Upper lobe of left lung (tissue), 6 donors: ENCODE data around the gene SFTPB. TPM values are rescaled to one million over a fixed set of nuclear protein-coding genes. Genes with fewer than 3 reads are reported as not detected.
A peak's percentile ranks its signal among the peaks of the same experiment; 100 is the strongest.
"Not testable (repeated sequence)": the region's sequence is repeated elsewhere in the genome, so short reads cannot be mapped to it uniquely, and the experiment has no call there.

Experiments used
- ATAC-seq, 2 donors: fragments of 200-7000 bp; cut with Tn5 transposase; one replicate each; pipeline ENCODE4 v1.9.1; 2022; ENCODE audit warnings: mild to moderate bottlenecking in 2 of 2, moderate library complexity in 2 of 2; ENCODE audit not compliant: low FRiP score in 2 of 2
- DNase-seq, 2 donors: peaks; one replicate each; pipeline ENCODE4 v3.0.0-alpha.2; 2019 to 2020
- H3K27ac ChIP-seq, 4 donors: fragments of 200-600 bp; sonication (generic); one replicate each; pipeline ENCODE4 v1.5.1; 2016 to 2019
- H3K27me3 ChIP-seq, 4 donors: fragments of 200-600 bp; sonication (generic); one replicate each; pipeline ENCODE4 v1.5.1; 2017 to 2019
- H3K36me3 ChIP-seq, 4 donors: fragments of 200-600 bp; sonication (generic); one replicate each; pipeline ENCODE4 v1.5.1; 2016 to 2019
- H3K4me1 ChIP-seq, 4 donors: fragments of 200-600 bp; sonication (generic); one replicate each; pipeline ENCODE4 v1.5.1; 2018 to 2019
- H3K4me3 ChIP-seq, 4 donors: fragments of 200-600 bp; sonication (generic); one replicate each; pipeline ENCODE4 v1.5.1; 2017 to 2019; ENCODE audit warnings: mild to moderate bottlenecking in 2 of 4, moderate library complexity in 1 of 4
- H3K9me3 ChIP-seq, 4 donors: fragments of 200-600 bp; sonication (generic); one replicate each; pipeline ENCODE4 v1.5.1; 2018 to 2019
- EP300 ChIP-seq, 4 donors: sonication (generic); formaldehyde crosslinking; IDR thresholded peaks; one replicate each; pipeline ENCODE4 v1.5.1; 2017; ENCODE audit warnings: antibody characterized with exemption in 4 of 4, control low read depth in 2 of 4
- POLR2A ChIP-seq, 4 donors: fragments of 450-650 bp; IDR thresholded peaks; one replicate each; pipeline ENCODE4 v1.5.1; 2016 to 2017; ENCODE audit warnings: antibody characterized with exemption in 4 of 4, mild to moderate bottlenecking in 2 of 4
- POLR2AphosphoS5 ChIP-seq, 2 donors: sonication (generic); formaldehyde crosslinking; IDR thresholded peaks; one replicate each; pipeline ENCODE4 v1.5.1; 2017; ENCODE audit warnings: antibody characterized with exemption in 2 of 2
- WGBS, 2 donors: methylation state at CpG; one replicate each; pipeline ENCODE4 v1.1.5; 2017 to 2018; 5-methylcytosine and 5-hydroxymethylcytosine counted together
- total RNA-seq, 6 donors: library from RNA; depleted of rRNA in 4 of 6; stranded (reverse); fragments of >200 nt in 4 of 6; gene quantifications; one replicate each; pipeline versions ENCODE4 v1.1.0 to v1.2.1, GENCODE V29; 2016 to 2021
- TF ChIP-seq, protein P1 (sequence below), 6 experiments: fragments of 450-650 bp in 4 of 6; fragments of 200-600 bp in 2 of 6; sonication (generic) in 2 of 6; IDR thresholded peaks; one replicate each; pipeline ENCODE4 v1.5.1; 2016 to 2019; ENCODE audit warnings: antibody characterized with exemption in 6 of 6
- donor health status: DM: no; HTN: no; CAD: no; lungs with moderate emphysema.
- donor health status: DM: no; HTN: yes; CAD: no; lungs with severe emphysema.

SFTPB gene
- total RNA-seq, 6 donors from 2014 or later, result 10,501 to 67,270 (median 33,394) TPM

- 94 to 96% methylated on average over 1 of the region's 1 CpG for WGBS, 2 donors
- no peak for DNase-seq
- Histone ChIP-seq H3K4me1 (peaks cover 15 to 26% (median 18%) of the 10 kb centered on the region in 4 donors), H3K27me3 (no peaks in the 10 kb centered on the region), H3K4me3 (no peak overlapping the region), H3K27ac (no peak overlapping the region), H3K9me3 (no peaks in the 10 kb centered on the region), H3K36me3 (peaks cover 50 to 76% (median 70%) of the 10 kb centered on the region in 4 donors)
- no peak for ATAC-seq
- TF ChIP-seq EP300 (IDR thresholded peaks at IDR 0.05) (no peak), POLR2A (IDR thresholded peaks at IDR 0.05) (no peak), POLR2AphosphoS5 (IDR thresholded peaks at IDR 0.05) (no peak)
- TF ChIP-seq, protein P1, sequence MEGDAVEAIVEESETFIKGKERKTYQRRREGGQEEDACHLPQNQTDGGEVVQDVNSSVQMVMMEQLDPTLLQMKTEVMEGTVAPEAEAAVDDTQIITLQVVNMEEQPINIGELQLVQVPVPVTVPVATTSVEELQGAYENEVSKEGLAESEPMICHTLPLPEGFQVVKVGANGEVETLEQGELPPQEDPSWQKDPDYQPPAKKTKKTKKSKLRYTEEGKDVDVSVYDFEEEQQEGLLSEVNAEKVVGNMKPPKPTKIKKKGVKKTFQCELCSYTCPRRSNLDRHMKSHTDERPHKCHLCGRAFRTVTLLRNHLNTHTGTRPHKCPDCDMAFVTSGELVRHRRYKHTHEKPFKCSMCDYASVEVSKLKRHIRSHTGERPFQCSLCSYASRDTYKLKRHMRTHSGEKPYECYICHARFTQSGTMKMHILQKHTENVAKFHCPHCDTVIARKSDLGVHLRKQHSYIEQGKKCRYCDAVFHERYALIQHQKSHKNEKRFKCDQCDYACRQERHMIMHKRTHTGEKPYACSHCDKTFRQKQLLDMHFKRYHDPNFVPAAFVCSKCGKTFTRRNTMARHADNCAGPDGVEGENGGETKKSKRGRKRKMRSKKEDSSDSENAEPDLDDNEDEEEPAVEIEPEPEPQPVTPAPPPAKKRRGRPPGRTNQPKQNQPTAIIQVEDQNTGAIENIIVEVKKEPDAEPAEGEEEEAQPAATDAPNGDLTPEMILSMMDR (IDR thresholded peaks at IDR 0.05), result no peak
Observed at GRCh38 chr2:85621338-85621737, 46.7 kb downstream of the SFTPB start.

- Histone ChIP-seq H3K27me3 (no peaks in the 10 kb centered on the region), H3K9me3 (no peaks in the 10 kb centered on the region), H3K36me3 (peaks cover 34 to 59% (median 53%) of the 10 kb centered on the region in 4 donors), H3K27ac (no peak overlapping the region), H3K4me1 (peaks cover 19 to 35% (median 22%) of the 10 kb centered on the region in 4 donors), H3K4me3 (no peak overlapping the region)
- DNase-seq, result no peak
- 93 to 98% methylated on average over 6 of the region's 6 CpGs for WGBS, 2 donors
- ATAC-seq, result no peak
- no peak for TF ChIP-seq POLR2AphosphoS5 (IDR thresholded peaks at IDR 0.05)
- TF ChIP-seq POLR2A (IDR thresholded peaks at IDR 0.05), result no peak
- TF ChIP-seq EP300 (IDR thresholded peaks at IDR 0.05), result no peak
- TF ChIP-seq, protein P1 (IDR thresholded peaks at IDR 0.05), result no peak
Observed at GRCh38 chr2:85619617-85620016, 48.4 kb downstream of the SFTPB start.

- ATAC-seq, H3K27ac ChIP-seq: not testable (repeated sequence)
Observed at GRCh38 chr2:85617723-85618122, 50.3 kb downstream of the SFTPB start.

GRCh38 chr2:85615413-85615728 lies 52.6 kb downstream of the SFTPB start:
- DNase-seq, result no peak
- ATAC-seq, result no peak
- Histone ChIP-seq H3K27ac (peak overlapping the region; percentile 86 to 96 (median 94)), H3K9me3 (no peaks in the 10 kb centered on the region), H3K4me1 (peaks cover 32 to 54% (median 36%) of the 10 kb centered on the region in 4 donors), H3K27me3 (no peaks in the 10 kb centered on the region), H3K36me3 (peaks cover 5 to 17% (median 15%) of the 10 kb centered on the region in 4 donors), H3K4me3 (peak overlapping the region in 2 of 4 donors; percentile 76 to 90)
- WGBS, 2 donors, result 89 to 92% methylated on average over 17 of the region's 17 CpGs
- TF ChIP-seq, protein P1 (IDR thresholded peaks at IDR 0.05), result no peak
- TF ChIP-seq EP300 (IDR thresholded peaks at IDR 0.05) (no peak), POLR2AphosphoS5 (IDR thresholded peaks at IDR 0.05) (no peak), POLR2A (IDR thresholded peaks at IDR 0.05) (no peak)

More at GRCh38 chr2:85617723-85618122, 50.3 kb downstream of the SFTPB start:
- not testable (repeated sequence) for DNase-seq, H3K9me3 ChIP-seq, H3K27me3 ChIP-seq
- Histone ChIP-seq H3K36me3 (peaks cover 25 to 40% (median 38%) of the 10 kb centered on the region in 4 donors), H3K4me3 (peak overlapping the region in 1 of 4 donors; percentile 90), H3K4me1 (peaks cover 19 to 37% (median 22%) of the 10 kb centered on the region in 4 donors)
- WGBS, 2 donors, result 91 to 94% methylated on average over 5 of the region's 5 CpGs

DNA sequence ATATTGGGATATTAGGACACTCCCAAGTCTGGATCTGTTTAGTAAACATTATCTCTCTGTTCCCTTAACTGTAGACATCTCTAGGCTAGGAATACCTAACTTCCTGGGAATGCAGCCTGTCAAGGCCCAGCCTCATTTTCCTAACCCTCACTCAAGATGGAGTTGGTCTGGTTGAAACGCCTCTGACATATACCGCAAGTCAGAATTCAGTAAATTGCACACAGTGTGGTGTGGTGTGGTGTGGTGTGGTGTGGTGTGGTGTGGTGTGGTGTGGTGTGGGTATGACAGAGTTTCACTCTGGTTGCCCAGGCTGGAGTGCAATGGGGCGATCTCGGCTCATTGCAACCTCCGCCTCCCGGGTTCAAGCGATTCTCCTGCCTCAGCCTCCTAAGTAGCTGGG lies 53.2 kb downstream of the SFTPB start:
- WGBS, 2 donors, result 95 to 97% methylated on average over 7 of the region's 7 CpGs
- not testable (repeated sequence) for H3K27ac ChIP-seq, DNase-seq, H3K4me3 ChIP-seq, H3K9me3 ChIP-seq, ATAC-seq, H3K27me3 ChIP-seq
- Histone ChIP-seq H3K4me1 (peaks cover 33 to 60% (median 37%) of the 10 kb centered on the region in 4 donors), H3K36me3 (peaks cover 0 to 10% (median 9%) of the 10 kb centered on the region in 4 donors)
